ENCODE results near the gene ANO10. TPM values are rescaled to one million over a fixed set of nuclear protein-coding genes. Genes with fewer than 3 reads are reported as not detected.
"Not testable (repeated sequence)": the region's sequence is repeated elsewhere in the genome, so short reads cannot be mapped to it uniquely, and the experiment has no call there.

Gene ANO10
- total RNA-seq: 19.1 TPM

GRCh38 chr3:43621656-43622432, at the start of gene ANO10:
Gene ANO10, minus strand, starts transcription at chr3:43622011. Its CDS starts 16,159 bp downstream, at chr3:43605852.
- DNase-seq (ENCODE audit: low read depth in 2 of 3, low spot score in 2 of 3): peak; percentile 92 to 99 (median 98)

- no peak for DNase-seq (ENCODE audit: low read depth in 2 of 3, low spot score in 2 of 3)
Measured at GRCh38 chr3:43670635-43671522, 49.1 kb upstream of the ANO10 start.

GRCh38 chr3:43665011-43665410, 43.2 kb upstream of the ANO10 start:
- not testable (repeated sequence) for DNase-seq (ENCODE audit: low read depth in 2 of 3, low spot score in 2 of 3)

GRCh38 chr3:43661376-43661775, 39.6 kb upstream of the ANO10 start:
- DNase-seq (ENCODE audit: low read depth in 2 of 3, low spot score in 2 of 3): not testable (repeated sequence)

- DNase-seq (ENCODE audit: low read depth in 2 of 3, low spot score in 2 of 3): no peak
Measured at GRCh38 chr3:43659250-43659880, 37.6 kb upstream of the ANO10 start.

- DNase-seq (ENCODE audit: low read depth in 2 of 3, low spot score in 2 of 3): not testable (repeated sequence)
Measured at GRCh38 chr3:43656390-43656789, 34.6 kb upstream of the ANO10 start.

- DNase-seq (ENCODE audit: low read depth in 2 of 3, low spot score in 2 of 3): no peak
Measured at GRCh38 chr3:43650345-43650744, 28.5 kb upstream of the ANO10 start.

- peak in 1 of 3 donors; percentile 13 for DNase-seq (ENCODE audit: low read depth in 2 of 3, low spot score in 2 of 3)
Measured at GRCh38 chr3:43649365-43649968, 27.7 kb upstream of the ANO10 start.

- no peak for DNase-seq (ENCODE audit: low read depth in 2 of 3, low spot score in 2 of 3)
Measured at GRCh38 chr3:43648957-43649356, 27.1 kb upstream of the ANO10 start.

GRCh38 chr3:43647331-43648166, 25.7 kb upstream of the ANO10 start:
- no peak for DNase-seq (ENCODE audit: low read depth in 2 of 3, low spot score in 2 of 3)

- no peak for DNase-seq (ENCODE audit: low read depth in 2 of 3, low spot score in 2 of 3)
Measured at GRCh38 chr3:43644443-43644842, 22.6 kb upstream of the ANO10 start.

- no peak for DNase-seq (ENCODE audit: low read depth in 2 of 3, low spot score in 2 of 3)
Measured at GRCh38 chr3:43641306-43642114, 19.7 kb upstream of the ANO10 start.

GRCh38 chr3:43640681-43641080, 18.9 kb upstream of the ANO10 start:
- no peak for DNase-seq (ENCODE audit: low read depth in 2 of 3, low spot score in 2 of 3)

- peak in 2 of 3 donors; percentile 37 to 70 for DNase-seq (ENCODE audit: low read depth in 2 of 3, low spot score in 2 of 3)
Measured at GRCh38 chr3:43638594-43639447, 17.0 kb upstream of the ANO10 start.

GRCh38 chr3:43637702-43638101, 15.9 kb upstream of the ANO10 start:
- DNase-seq (ENCODE audit: low read depth in 2 of 3, low spot score in 2 of 3): no peak

GRCh38 chr3:43632986-43633385, 11.2 kb upstream of the ANO10 start:
- no peak for DNase-seq (ENCODE audit: low read depth in 2 of 3, low spot score in 2 of 3)

GRCh38 chr3:43632269-43632733, 10.5 kb upstream of the ANO10 start:
- DNase-seq (ENCODE audit: low read depth in 2 of 3, low spot score in 2 of 3): no peak

- no peak for DNase-seq (ENCODE audit: low read depth in 2 of 3, low spot score in 2 of 3)
Measured at GRCh38 chr3:43629741-43630140, 7.9 kb upstream of the ANO10 start.
